ENCODE results near the gene IL19.

Gene IL19

GRCh38 chr1:206800891-206801290 is 30.3 kb downstream of the IL19 start:
- Histone ChIP-seq H3K27ac (replicated peaks) (no peak overlapping the region), H3K4me3 (replicated peaks; ENCODE audit: insufficient read depth, low read length) (no peak overlapping the region), H3K27me3 (ENCODE audit: insufficient read depth, poor library complexity, severe bottlenecking) (peaks cover 4% of the 10 kb centered on the region)
- TF ChIP-seq REST (IDR thresholded peaks at IDR 0.05; ENCODE audit: insufficient replicate concordance, low read depth) (no peak), GABPA (IDR thresholded peaks at IDR 0.05; ENCODE audit: low read depth) (no peak), CTCF (IDR thresholded peaks at IDR 0.05; ENCODE audit: insufficient read depth, low read length) (no peak), SPI1 (IDR thresholded peaks at IDR 0.05; ENCODE audit: borderline replicate concordance, low read depth) (no peak), POLR2AphosphoS5 (IDR thresholded peaks at IDR 0.05; ENCODE audit: low read depth) (no peak)
- DNase-seq (ENCODE audit: low read depth in 1 of 2, low spot score in 1 of 2): no peak

- DNase-seq (ENCODE audit: low read depth in 1 of 2, low spot score in 1 of 2): no peak
- H3K27me3 ChIP-seq (ENCODE audit: insufficient read depth, poor library complexity, severe bottlenecking): peaks cover 4% of the 10 kb centered on the region
- TF ChIP-seq CTCF (IDR thresholded peaks at IDR 0.05; ENCODE audit: insufficient read depth, low read length) (no peak), GABPA (IDR thresholded peaks at IDR 0.05; ENCODE audit: low read depth) (no peak), SPI1 (IDR thresholded peaks at IDR 0.05; ENCODE audit: borderline replicate concordance, low read depth) (no peak), POLR2AphosphoS5 (IDR thresholded peaks at IDR 0.05; ENCODE audit: low read depth) (no peak), REST (IDR thresholded peaks at IDR 0.05; ENCODE audit: insufficient replicate concordance, low read depth) (no peak)
Observed at GRCh38 chr1:206801467-206801866, 30.9 kb downstream of the IL19 start.

GRCh38 chr1:206802401-206802800 is 31.8 kb downstream of the IL19 start:
- H3K27ac ChIP-seq (replicated peaks): no peak overlapping the region
- no peak for DNase-seq (ENCODE audit: low read depth in 1 of 2, low spot score in 1 of 2)
- TF ChIP-seq POLR2AphosphoS5 (IDR thresholded peaks at IDR 0.05; ENCODE audit: low read depth): no peak
- TF ChIP-seq SPI1 (IDR thresholded peaks at IDR 0.05; ENCODE audit: borderline replicate concordance, low read depth): no peak
- TF ChIP-seq GABPA (IDR thresholded peaks at IDR 0.05; ENCODE audit: low read depth): no peak
- no peak for TF ChIP-seq CTCF (IDR thresholded peaks at IDR 0.05; ENCODE audit: insufficient read depth, low read length)
- TF ChIP-seq REST (IDR thresholded peaks at IDR 0.05; ENCODE audit: insufficient replicate concordance, low read depth): no peak
- H3K27me3 ChIP-seq (ENCODE audit: insufficient read depth, poor library complexity, severe bottlenecking): peaks cover 4% of the 10 kb centered on the region
- no peak overlapping the region for H3K4me3 ChIP-seq (replicated peaks; ENCODE audit: insufficient read depth, low read length)

More at GRCh38 chr1:206801467-206801866, 30.9 kb downstream of the IL19 start:
- H3K4me3 ChIP-seq (replicated peaks; ENCODE audit: insufficient read depth, low read length): no peak overlapping the region
- H3K27ac ChIP-seq (replicated peaks): no peak overlapping the region
